DMS53 (cell line): Measurements from ENCODE around the gene ACOXL.
"Not testable (repeated sequence)": the region's sequence is repeated elsewhere in the genome, so short reads cannot be mapped to it uniquely, and the experiment has no call there.

ENCODE experiments used
- DNase-seq: peaks from one replicate; lab custom pipeline; 2025; lab: John Stamatoyannopoulos, UW

The ACOXL gene

GRCh38 chr2:111042261-111042660 lies 309.9 kb downstream of the ACOXL start:
- DNase-seq, result no peak

- no peak for DNase-seq
Measured at GRCh38 chr2:111042772-111043771, 310.7 kb downstream of the ACOXL start.

DNA sequence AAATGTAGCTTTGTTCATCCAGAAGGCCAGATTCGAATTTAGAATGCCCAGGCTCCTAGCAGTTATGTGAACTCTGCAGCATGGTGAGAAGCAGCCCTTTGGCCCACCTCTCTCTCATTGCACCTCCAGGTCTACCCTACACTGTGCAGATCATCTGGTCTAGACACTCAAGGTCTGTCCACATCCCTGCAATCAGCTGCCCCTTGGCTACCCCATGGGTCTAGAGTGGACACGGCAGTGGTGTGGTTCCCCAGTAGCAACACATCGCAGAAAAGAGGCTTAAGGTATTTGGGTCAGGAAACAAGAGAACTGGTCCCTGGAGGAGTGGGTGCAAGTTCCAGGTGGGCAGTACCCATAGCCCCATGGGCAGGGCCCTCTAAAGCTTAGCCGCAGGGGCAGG lies 311.7 kb downstream of the ACOXL start:
- no peak for DNase-seq

DNA sequence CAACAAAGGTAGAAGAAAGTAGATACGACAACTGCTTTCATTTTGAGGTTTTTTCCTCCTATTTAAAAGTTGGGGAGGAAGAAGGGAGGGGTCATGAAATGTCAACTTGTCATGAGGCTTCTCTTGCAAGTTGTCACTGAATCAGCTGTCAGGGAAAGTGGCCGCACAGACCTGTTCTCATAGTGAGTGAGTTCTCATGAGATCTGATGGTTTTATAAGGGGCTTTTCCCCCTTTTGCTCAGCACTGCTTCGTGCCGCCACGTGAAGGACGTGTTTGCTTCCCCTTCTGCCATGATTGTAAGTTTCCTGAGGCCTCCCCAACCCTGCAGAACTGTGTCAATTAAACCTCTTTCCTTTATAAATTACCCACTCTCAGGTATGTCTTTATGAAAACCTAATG lies 312.9 kb downstream of the ACOXL start:
- DNase-seq, result not testable (repeated sequence)

GRCh38 chr2:111045771-111046444 lies 313.5 kb downstream of the ACOXL start:
- no peak for DNase-seq

GRCh38 chr2:111046670-111047069 lies 314.3 kb downstream of the ACOXL start:
- no peak for DNase-seq

DNA sequence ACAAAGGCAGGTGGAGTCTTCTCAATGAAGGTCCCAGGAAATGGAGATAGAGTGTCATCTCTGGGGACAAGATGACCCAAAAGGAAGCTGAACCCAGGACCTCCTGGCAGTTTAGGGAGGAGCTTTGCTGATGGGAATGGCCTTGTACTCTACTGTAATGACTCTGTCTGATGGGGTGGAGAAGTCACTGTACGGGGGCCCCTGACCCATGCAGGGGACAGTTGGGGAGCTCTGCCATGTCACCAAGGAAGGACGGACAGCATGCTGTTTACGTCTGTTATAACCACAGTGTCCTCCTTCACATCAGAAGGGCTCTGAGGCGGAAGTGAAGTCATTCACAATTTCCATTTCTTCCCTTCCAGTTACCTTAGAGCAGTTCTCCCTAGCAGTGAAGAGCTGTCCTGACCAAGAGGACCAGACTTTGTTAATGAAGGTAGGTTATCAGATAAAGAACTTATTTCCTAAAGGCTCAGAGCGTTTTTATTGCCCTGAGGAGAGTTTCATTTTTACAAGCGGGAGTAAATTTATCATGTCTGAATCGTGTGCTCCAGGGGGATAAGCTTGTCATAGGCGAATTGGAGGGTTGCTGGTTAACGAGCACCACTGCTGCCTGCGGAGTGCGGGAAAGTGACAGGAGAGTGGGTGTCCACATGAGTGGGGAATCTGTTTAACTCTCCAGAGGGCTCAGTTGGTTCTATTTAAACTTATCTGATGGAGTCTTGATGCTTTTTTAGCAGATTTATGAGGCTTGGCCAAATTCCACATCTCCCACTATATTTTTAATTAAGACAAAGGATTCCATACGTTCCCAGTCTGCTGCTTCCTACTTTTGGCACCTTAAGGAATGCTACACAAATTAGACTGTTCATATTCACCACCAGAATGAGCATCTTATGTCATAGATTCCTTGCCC lies 316.7 kb downstream of the ACOXL start:
- DNase-seq, result no peak

DNA sequence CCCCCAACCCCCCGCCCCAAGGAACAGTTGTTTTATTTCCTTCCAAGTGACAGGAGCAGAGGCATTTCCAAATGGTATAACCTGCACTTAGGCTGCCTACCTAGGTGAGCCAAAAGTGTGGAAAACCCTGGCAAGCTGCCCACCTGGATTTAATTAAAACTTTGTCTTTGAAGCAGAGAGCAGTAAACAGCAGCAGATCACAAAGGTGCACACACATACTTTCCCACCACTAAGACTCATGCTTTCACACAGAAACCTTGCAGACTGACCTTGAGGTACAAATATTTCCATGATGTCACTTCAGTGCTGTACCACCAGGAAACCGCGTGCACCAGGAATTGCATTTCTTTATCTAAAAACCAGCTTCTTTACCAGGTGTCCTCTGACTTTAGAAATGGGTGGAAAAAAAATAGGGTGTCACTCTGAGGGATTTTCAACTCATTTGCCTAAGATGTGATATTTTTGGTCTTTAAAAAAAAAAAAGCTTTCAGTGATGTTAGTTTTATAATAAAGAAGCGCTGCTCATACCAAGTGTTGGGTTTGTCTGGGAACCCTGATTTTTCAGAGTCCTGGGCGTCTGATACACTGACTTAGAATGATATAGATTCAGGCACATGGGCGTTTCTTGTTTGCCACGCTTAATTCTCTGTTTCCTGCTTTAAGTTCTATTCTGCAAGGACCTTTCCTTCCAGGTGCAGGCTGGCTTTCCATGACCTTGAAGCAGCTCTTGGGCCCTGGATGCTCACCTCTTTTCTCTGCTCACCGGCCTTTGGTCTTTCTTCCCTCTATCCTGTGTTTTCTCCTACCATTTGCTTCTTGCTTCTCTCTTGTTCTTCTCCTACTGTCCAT lies 317.6 kb downstream of the ACOXL start:
- DNase-seq, result peak; percentile 31

DNA sequence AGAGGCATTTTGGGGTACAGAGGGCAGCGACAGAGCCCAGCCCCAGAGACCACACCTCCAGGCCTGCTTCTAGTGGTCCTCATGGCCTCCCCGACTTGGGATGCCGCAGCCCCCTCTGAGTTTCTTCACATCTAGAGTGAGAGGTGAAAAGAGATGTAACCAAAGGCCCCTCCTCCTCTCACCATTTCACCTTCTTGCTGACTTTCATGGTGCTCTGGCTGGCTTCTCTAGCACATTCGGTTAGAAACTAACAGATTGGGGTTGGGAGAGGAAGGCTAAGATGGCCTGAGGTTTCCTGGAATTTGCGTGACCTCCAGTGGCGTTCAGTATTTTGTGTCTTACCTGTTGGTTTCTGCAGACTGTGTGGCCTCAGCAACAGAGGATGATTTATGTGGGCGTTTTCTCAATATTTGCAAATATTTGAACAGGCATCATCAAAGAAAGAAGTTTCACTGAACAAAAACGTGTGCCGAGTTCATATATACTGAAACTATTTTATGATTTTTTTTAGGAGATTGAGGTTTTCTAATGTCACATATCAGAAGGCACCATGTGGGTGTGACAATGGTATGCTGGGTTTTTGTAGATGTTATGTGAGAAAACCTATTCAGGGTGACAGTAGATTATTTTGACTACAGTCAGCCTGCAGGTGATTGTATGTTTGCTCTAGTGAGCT lies 318.5 kb downstream of the ACOXL start:
- DNase-seq, result peak; percentile 51

DNA sequence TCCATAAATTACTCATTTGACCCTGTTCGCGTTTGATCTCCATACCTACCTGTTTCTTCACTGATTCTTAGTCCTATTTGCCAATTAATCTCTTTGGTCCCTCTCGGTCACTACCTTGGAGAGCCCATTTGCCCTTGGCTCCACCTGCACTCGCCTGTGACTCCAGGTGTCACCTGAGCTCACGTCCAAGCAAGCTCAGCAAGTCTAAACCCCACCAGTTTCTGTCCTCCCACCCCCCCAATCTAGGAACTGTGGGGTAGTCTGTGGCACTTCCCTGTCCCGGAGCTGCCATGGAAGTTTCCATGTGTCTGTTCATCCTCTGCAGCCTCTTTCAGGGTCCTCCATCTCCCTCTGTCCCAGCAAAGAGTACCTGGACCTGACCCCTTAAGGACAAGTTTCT lies 320.2 kb downstream of the ACOXL start:
- no peak for DNase-seq

- DNase-seq, result no peak
Measured at GRCh38 chr2:111053266-111053665, 320.9 kb downstream of the ACOXL start.

- DNase-seq, result no peak
Measured at GRCh38 chr2:111053825-111054515, 321.6 kb downstream of the ACOXL start.

GRCh38 chr2:111054791-111055691 lies 322.7 kb downstream of the ACOXL start:
- peak; percentile 75 for DNase-seq

DNA sequence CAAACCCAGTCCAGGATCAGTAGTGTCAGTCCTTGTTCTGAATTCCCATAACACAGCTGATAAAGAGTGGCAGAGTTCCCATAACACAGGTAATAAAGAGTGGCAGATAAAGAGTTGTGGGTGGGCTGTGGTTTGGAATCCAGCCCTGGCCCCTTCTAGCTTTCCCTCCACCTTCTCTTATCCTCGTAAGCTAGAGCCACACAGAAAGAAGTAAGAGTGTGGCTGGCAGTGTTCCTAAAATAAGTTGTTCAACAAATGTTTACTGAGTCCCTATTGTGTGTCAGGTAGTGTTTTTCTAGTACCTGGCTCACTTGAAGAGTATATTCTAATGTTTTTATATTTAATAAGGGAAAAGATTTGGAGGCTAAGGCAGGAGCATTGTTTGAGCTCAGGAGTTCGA lies 323.4 kb downstream of the ACOXL start:
- DNase-seq, result no peak

DNA sequence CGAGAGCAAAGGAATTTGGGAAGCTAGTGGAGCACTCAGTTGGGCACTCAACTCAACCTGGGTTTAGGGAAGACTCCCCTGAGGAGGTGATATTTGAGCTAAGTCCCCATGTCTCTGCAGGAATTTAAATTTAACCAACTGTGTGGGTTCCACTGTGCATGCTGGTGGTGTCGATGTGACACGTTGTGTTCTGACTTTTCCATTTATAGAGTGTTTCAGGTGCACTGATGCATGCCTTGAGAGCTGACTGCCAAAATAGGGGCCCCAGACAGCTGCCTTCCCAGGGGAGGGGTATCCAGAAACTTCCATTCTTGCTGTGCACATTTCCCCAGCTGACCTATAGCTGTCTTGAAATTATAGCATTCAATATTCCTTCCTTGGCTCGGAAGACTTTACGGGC lies 324.7 kb downstream of the ACOXL start:
- DNase-seq, result no peak

GRCh38 chr2:111057721-111058120 lies 325.3 kb downstream of the ACOXL start:
- DNase-seq, result no peak

- no peak for DNase-seq
Measured at GRCh38 chr2:111058264-111058663, 325.9 kb downstream of the ACOXL start.

DNA sequence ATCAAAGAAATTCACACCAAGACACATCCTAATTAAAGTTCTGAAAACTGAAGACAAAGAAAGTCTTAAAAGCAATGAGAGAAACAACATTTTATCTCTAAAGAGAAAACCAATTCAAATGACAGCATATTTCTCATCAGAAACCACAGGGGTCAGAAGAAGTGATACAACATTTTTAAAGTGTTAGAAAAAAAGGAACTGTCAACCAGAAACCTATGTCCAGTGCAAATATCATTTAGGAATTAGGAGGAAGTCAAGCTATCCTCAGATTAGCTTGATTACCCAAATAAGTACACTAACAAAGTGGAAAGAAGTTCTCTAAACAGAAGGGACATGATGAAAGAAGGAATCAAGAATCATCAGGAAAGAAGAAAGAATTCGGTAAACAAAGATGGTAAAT lies 328.8 kb downstream of the ACOXL start:
- no peak for DNase-seq

DNA sequence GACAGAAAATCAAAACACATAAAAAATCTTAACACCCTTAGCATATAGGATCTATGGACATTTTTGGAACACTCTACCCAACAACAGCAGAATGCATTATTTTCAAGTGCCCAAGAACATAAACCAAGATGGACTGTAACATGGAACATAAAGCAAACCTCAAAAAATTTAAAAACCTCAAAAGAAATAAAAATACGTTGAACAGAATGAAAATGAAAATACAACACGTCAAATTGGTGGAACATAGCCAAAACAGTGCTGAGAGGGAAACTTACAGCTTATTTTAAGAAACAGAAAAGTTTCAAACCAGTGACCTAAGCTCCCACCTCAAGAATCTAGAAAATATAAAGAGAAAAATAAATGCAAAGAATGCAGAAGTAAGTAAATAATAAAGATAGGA lies 330.0 kb downstream of the ACOXL start:
- no peak for DNase-seq
